Natural killer cell (primary cell): ENCODE results near the gene LHFPL3. TPM values are rescaled to one million over a fixed set of nuclear protein-coding genes. Genes with fewer than 3 reads are reported as not detected.

Source experiments
- ATAC-seq, 3 donors: fragments of 150-1000 bp in 2 of 3; fragments of 200-7000 bp in 1 of 3; cut with Tn5 transposase; 1 replicate in 1 of 3; 2 replicates in 2 of 3; pipeline ENCODE4 v1.10.0; 2021; ENCODE audit warnings: mild to moderate bottlenecking in 2 of 3, moderate library complexity in 2 of 3
- DNase-seq, 2 donors: peaks; one replicate each; pipeline versions ENCODE4 v3.0.0 to v3.0.0-alpha.2; 2013 to 2021; ENCODE audit warnings: mixed read lengths in 1 of 2
- H3K27ac ChIP-seq: one replicate; pipeline ENCODE4 v1.5.1; 2013; ENCODE audit warnings: mild to moderate bottlenecking, low read length
- H3K27me3 ChIP-seq: one replicate; pipeline ENCODE4 v1.6.1; 2013; ENCODE audit warnings: low read length; ENCODE audit not compliant: control insufficient read depth, insufficient read depth
- H3K36me3 ChIP-seq: one replicate; pipeline ENCODE4 v1.6.1; 2013; ENCODE audit warnings: low read length; ENCODE audit not compliant: control insufficient read depth, insufficient read depth
- H3K4me1 ChIP-seq: one replicate; pipeline ENCODE4 v1.6.1; 2013; ENCODE audit warnings: low read length; ENCODE audit not compliant: control insufficient read depth, insufficient read depth
- H3K4me3 ChIP-seq: one replicate; pipeline ENCODE4 v1.5.1; 2013; ENCODE audit warnings: low read length
- H3K9me3 ChIP-seq: one replicate; pipeline ENCODE4 v1.6.1; 2013; ENCODE audit warnings: low read length; ENCODE audit not compliant: control insufficient read depth, insufficient read depth
- H3K27ac Mint-ChIP-seq, 2 donors: one replicate each; pipeline ENCODE4 v1.8.0; 2022; ENCODE audit warnings: mild to moderate bottlenecking in 2 of 2, mixed read lengths in 2 of 2, moderate library complexity in 1 of 2
- H3K27me3 Mint-ChIP-seq, 2 donors: one replicate each; pipeline ENCODE4 v1.8.0; 2022; ENCODE audit warnings: low read depth in 2 of 2, mixed read lengths in 2 of 2
- H3K36me3 Mint-ChIP-seq: one replicate; pipeline ENCODE4 v1.8.0; 2022; ENCODE audit warnings: mixed read lengths
- H3K4me1 Mint-ChIP-seq, 2 donors: one replicate each; pipeline ENCODE4 v1.8.0; 2022; ENCODE audit warnings: mixed read lengths in 2 of 2
- H3K4me3 Mint-ChIP-seq: one replicate; pipeline ENCODE4 v1.8.0; 2022; ENCODE audit warnings: mild to moderate bottlenecking, moderate library complexity, mixed read lengths
- H3K9me3 Mint-ChIP-seq, 2 donors: one replicate each; pipeline ENCODE4 v1.8.0; 2022; ENCODE audit warnings: mixed read lengths in 2 of 2
- WGBS: methylation state at CpG from one replicate; pipeline ENCODE4 v1.1.7; 2013; ENCODE audit warnings: missing lambda C conversion rate; ENCODE audit not compliant: insufficient coverage; 5-methylcytosine and 5-hydroxymethylcytosine counted together
- intact Hi-C: fragments of 100-400 bp; cut with micrococcal nuclease; formaldehyde crosslinking; loops from one replicate; pipeline ENCODE4 v1.14.2; 2022
- total RNA-seq, 4 donors: library from RNA; stranded (reverse); fragments of 120-200 nt in 1 of 4; gene quantifications; one replicate each; pipeline versions ENCODE4 v1.2.3 to v1.2.4, GENCODE V29; 2013 to 2022
- TF ChIP-seq, protein P1 (sequence below): fragments of 200-600 bp; IDR thresholded peaks from one replicate; pipeline ENCODE4 v1.8.0; 2022; ENCODE audit warnings: antibody characterized with exemption

LHFPL3 gene
- total RNA-seq, 3 donors from 2014 or later (not counting 1 experiment from before 2014, with no cell fraction given): not detected

DNA sequence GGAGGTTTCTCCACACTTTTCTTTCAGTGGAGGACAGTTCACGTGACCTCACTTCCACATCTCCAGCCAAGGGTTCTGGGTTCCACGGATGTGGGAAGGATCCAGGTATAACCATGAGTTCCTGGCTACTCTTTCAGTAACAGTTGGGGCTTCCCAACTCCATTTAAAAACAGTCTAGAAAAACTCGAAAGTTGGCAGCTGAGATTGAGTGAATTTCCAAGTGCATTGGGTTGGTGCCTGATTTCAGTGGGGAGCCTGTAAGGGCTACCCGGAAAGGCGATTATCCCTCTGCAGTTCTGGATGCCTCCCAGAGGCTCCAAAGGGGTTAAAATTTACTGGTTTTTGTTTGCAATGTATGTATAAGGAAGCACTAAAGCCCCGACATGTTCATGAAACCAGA is 24.3 kb downstream of the LHFPL3 start:
- H3K9me3 ChIP-seq: no peaks in the 10 kb centered on the region
- Mint-ChIP-seq H3K27ac (no peak overlapping the region), H3K27me3 (peaks cover 0 to 6% of the 10 kb centered on the region in 2 donors), H3K4me1 (no peaks in the 10 kb centered on the region), H3K36me3 (no peaks in the 10 kb centered on the region), H3K4me3 (no peak overlapping the region), H3K9me3 (no peaks in the 10 kb centered on the region)
- intact Hi-C loops: no loop called here
- H3K4me1 ChIP-seq: no peaks in the 10 kb centered on the region
- H3K27me3 ChIP-seq: no peaks in the 10 kb centered on the region
- no peak overlapping the region for H3K4me3 ChIP-seq
- H3K36me3 ChIP-seq: no peaks in the 10 kb centered on the region
- no peak for DNase-seq
- WGBS: 67% methylated on average over 5 of the region's 6 CpGs
- H3K27ac ChIP-seq: no peak overlapping the region
- no peak for ATAC-seq
- TF ChIP-seq, protein P1, sequence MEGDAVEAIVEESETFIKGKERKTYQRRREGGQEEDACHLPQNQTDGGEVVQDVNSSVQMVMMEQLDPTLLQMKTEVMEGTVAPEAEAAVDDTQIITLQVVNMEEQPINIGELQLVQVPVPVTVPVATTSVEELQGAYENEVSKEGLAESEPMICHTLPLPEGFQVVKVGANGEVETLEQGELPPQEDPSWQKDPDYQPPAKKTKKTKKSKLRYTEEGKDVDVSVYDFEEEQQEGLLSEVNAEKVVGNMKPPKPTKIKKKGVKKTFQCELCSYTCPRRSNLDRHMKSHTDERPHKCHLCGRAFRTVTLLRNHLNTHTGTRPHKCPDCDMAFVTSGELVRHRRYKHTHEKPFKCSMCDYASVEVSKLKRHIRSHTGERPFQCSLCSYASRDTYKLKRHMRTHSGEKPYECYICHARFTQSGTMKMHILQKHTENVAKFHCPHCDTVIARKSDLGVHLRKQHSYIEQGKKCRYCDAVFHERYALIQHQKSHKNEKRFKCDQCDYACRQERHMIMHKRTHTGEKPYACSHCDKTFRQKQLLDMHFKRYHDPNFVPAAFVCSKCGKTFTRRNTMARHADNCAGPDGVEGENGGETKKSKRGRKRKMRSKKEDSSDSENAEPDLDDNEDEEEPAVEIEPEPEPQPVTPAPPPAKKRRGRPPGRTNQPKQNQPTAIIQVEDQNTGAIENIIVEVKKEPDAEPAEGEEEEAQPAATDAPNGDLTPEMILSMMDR: no peak

DNA sequence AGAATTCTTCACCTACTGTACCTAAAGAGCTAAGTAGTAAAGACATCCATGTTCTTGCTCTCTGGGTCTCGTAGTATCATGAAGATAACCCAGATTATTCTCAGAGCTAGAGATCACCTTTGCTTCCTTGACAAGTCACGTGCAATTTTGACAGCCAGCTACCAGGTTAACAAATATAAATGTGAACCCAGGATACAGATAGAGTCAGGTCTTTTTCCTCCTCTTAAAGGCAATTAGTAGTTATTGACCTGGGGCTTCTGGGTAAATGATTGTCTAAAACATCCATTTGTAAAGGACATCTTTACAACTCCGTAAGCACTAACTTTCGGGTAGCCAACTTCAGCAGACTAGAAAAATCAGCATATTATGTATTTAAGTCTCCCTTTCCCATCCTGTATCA is 28.8 kb downstream of the LHFPL3 start:
- H3K9me3 Mint-ChIP-seq: no peaks in the 10 kb centered on the region
- 80% methylated on average over 3 of the region's 4 CpGs for WGBS
- no peaks in the 10 kb centered on the region for H3K36me3 ChIP-seq
- no peaks in the 10 kb centered on the region for H3K9me3 ChIP-seq
- H3K4me1 Mint-ChIP-seq: no peaks in the 10 kb centered on the region
- peaks cover 0 to 14% of the 10 kb centered on the region in 2 donors for H3K27me3 Mint-ChIP-seq
- no peak for ATAC-seq
- no peaks in the 10 kb centered on the region for H3K36me3 Mint-ChIP-seq
- H3K4me3 Mint-ChIP-seq: no peak overlapping the region
- intact Hi-C loops: no loop called here
- no peaks in the 10 kb centered on the region for H3K4me1 ChIP-seq
- no peak overlapping the region for H3K27ac ChIP-seq
- no peak overlapping the region for H3K27ac Mint-ChIP-seq
- TF ChIP-seq, protein P1: no peak
- DNase-seq: no peak
- no peak overlapping the region for H3K4me3 ChIP-seq
- no peaks in the 10 kb centered on the region for H3K27me3 ChIP-seq

DNA sequence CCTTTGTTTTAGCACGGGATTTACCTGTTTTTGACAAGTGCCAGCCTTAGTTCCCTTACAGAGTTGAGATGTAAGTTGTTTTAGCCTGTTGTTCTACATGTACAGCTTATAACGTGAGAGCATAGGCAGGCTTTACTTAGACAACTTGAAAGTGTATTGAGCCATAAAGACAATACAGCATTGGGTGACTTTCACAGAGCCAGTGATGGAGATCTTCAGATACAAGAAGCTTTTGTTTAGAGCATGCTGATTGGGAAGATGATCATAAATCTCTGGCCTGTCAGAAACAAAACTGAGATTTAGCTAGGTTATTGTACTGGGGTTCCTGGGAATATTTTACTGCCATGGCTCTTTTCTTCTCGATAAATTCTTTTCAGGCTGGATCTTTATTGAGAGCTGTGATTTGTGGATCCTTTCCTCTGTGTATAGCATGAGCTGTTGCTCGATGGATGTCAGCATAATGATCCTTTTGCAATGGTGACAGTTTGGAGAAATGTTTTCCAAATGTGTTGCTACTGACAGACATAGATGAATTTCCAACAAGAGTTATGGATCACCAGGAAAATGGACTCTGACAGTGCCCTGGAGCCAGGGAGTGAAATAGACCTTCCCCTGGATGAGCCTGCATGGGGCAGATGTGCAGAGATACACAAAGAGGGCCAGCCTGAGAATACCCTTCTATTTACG is 30.2 kb downstream of the LHFPL3 start:
- no peak overlapping the region for H3K27ac Mint-ChIP-seq
- 77% methylated on average over 5 of the region's 5 CpGs for WGBS
- Histone ChIP-seq H3K27me3 (no peaks in the 10 kb centered on the region), H3K4me3 (no peak overlapping the region), H3K27ac (no peak overlapping the region), H3K36me3 (no peaks in the 10 kb centered on the region), H3K4me1 (no peaks in the 10 kb centered on the region), H3K9me3 (no peaks in the 10 kb centered on the region)
- H3K4me3 Mint-ChIP-seq: no peak overlapping the region
- TF ChIP-seq, protein P1: no peak
- peaks cover 0 to 3% of the 10 kb centered on the region in 2 donors for H3K9me3 Mint-ChIP-seq
- DNase-seq (no peak), ATAC-seq (no peak)
- H3K36me3 Mint-ChIP-seq: no peaks in the 10 kb centered on the region
- H3K27me3 Mint-ChIP-seq: peaks cover 0 to 14% of the 10 kb centered on the region in 2 donors
- no peaks in the 10 kb centered on the region for H3K4me1 Mint-ChIP-seq
- intact Hi-C loops: no loop called here

DNA sequence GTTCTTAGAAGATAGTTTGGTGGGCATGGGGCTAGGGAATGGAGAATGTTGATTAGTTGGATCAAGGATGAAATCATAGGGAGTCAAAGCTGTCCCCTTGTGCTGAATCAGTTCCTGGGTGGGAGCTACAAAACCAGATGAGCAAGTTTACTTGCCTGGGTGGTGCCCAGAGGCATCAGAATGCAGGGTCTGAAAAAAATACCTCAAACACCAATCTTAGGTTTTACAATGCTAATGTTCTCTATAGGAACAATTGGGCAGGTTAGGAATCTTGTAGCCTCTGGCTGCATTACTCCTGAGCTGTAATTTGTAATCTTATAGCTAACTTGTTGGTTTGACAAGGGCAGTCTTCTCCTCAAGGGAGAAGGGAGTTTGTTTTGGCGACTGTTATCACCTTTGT is 34.4 kb downstream of the LHFPL3 start:
- DNase-seq (no peak), ATAC-seq (no peak)
- H3K36me3 Mint-ChIP-seq: no peaks in the 10 kb centered on the region
- TF ChIP-seq, protein P1: no peak
- H3K27ac Mint-ChIP-seq: no peak overlapping the region
- no peaks in the 10 kb centered on the region for H3K4me1 ChIP-seq
- H3K36me3 ChIP-seq: no peaks in the 10 kb centered on the region
- no peaks in the 10 kb centered on the region for H3K27me3 ChIP-seq
- H3K4me3 Mint-ChIP-seq: no peak overlapping the region
- intact Hi-C loops: no loop called here
- no CpG with 5 or more reads among the region's 1 CpG for WGBS
- H3K27me3 Mint-ChIP-seq: peaks cover 0 to 8% of the 10 kb centered on the region in 2 donors
- H3K9me3 Mint-ChIP-seq: peaks cover 0 to 3% of the 10 kb centered on the region in 2 donors
- H3K27ac ChIP-seq: no peak overlapping the region
- no peaks in the 10 kb centered on the region for H3K9me3 ChIP-seq
- H3K4me1 Mint-ChIP-seq: no peaks in the 10 kb centered on the region
- H3K4me3 ChIP-seq: no peak overlapping the region
